Measurements from ENCODE around the gene RPL7L1.
A peak's percentile ranks its signal among the peaks of the same experiment; 100 is the strongest.

The RPL7L1 gene

DNA sequence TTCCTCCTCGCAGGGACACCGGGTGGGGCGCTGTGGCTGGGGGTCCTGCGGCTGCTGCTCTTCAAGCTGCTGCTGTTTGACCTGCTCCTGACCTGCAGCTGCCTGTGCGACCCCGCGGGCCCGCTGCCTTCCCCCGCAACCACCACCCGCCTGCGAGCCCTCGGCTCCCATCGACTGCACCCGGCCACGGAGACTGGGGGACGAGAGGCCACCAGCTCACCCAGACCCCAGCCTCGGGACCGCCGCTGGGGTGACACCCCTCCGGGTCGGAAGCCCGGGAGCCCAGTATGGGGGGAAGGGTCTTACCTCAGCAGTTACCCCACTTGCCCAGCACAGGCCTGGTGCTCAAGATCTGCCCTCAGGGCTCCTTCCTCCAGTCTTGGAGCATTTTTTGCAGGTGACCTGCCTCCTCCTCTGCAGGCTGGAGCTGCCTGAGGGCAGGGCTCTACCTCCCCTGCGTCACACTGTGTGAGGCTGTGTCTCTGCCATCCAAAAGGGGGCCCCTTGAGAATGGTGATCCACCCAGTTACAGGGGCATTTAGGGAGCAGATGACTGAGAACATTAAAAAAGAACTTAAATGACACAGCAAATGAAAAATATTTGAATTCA lies 45.9 kb downstream of the RPL7L1 start:
- TF ChIP-seq SIN3A (IDR thresholded peaks at IDR 0.05; ENCODE audit: borderline replicate concordance, insufficient read depth, low read length) (no peak), POLR2AphosphoS5 (IDR thresholded peaks at IDR 0.05; ENCODE audit: low read depth, low read length) (no peak), REST (IDR thresholded peaks at IDR 0.05; ENCODE audit: insufficient read depth in 1 of 2, low read depth in 2 of 2, low read length in 2 of 2) (no peak), TAF1 (IDR thresholded peaks at IDR 0.05; ENCODE audit: borderline replicate concordance, insufficient read depth, low read length) (no peak), FOXP2 (optimal IDR thresholded peaks at IDR 0.05; ENCODE audit: borderline replicate concordance, extremely low read depth, extremely low read length, insufficient read depth) (no peak)

- TF ChIP-seq SIN3A (IDR thresholded peaks at IDR 0.05; ENCODE audit: borderline replicate concordance, insufficient read depth, low read length) = peak; percentile 68; the same call in 1 of the 2 replicates
- no peak; the same call in 1 of the 2 replicates for TF ChIP-seq TAF1 (IDR thresholded peaks at IDR 0.05; ENCODE audit: borderline replicate concordance, insufficient read depth, low read length)
- peak; percentile 74 for TF ChIP-seq POLR2AphosphoS5 (IDR thresholded peaks at IDR 0.05; ENCODE audit: low read depth, low read length)
- peak; percentile 75 for TF ChIP-seq FOXP2 (optimal IDR thresholded peaks at IDR 0.05; ENCODE audit: borderline replicate concordance, extremely low read depth, extremely low read length, insufficient read depth)
- no peak for TF ChIP-seq REST (IDR thresholded peaks at IDR 0.05; ENCODE audit: insufficient read depth in 1 of 2, low read depth in 2 of 2, low read length in 2 of 2)
Measured at GRCh38 chr6:42928986-42929820, 49.8 kb downstream of the RPL7L1 start, which contains the start of gene CNPY3. Gene CNPY3, plus strand, starts transcription at chr6:42929480. Its CDS starts 91 bp downstream, at chr6:42929571.

- TF ChIP-seq TAF1 (IDR thresholded peaks at IDR 0.05; ENCODE audit: borderline replicate concordance, insufficient read depth, low read length) (0 out of 2 replicates have a peak, but pooled peaks have one; percentile 74), FOXP2 (optimal IDR thresholded peaks at IDR 0.05; ENCODE audit: borderline replicate concordance, extremely low read depth, extremely low read length, insufficient read depth) (peak; percentile 8), POLR2AphosphoS5 (IDR thresholded peaks at IDR 0.05; ENCODE audit: low read depth, low read length) (no peak; the same call in 1 of the 2 replicates)
Measured at GRCh38 chr6:42929821-42930360, 50.5 kb downstream of the RPL7L1 start.

DNA sequence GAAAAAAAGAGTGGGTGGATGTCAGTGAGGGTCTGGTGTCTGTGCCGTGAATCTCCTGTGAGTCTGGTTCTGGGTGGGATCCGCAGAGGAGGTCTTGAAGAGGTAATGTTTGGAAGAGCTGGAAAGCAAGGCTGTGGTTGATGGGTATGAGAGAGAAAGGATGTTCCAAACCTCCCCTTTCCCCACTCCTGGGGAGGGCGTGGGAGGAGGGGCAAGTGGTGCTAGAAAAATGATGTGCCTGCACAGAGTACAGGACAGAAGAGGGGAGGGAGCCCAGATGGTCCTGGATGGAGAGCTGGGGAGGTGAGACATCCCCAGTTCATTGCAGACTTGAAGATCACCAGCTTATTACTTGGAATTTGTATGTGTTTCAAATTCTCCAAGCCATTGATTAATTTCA lies 53.0 kb downstream of the RPL7L1 start:
- TF ChIP-seq FOXP2 (optimal IDR thresholded peaks at IDR 0.05; ENCODE audit: borderline replicate concordance, extremely low read depth, extremely low read length, insufficient read depth) (no peak), TAF1 (IDR thresholded peaks at IDR 0.05; ENCODE audit: borderline replicate concordance, insufficient read depth, low read length) (no peak), POLR2AphosphoS5 (IDR thresholded peaks at IDR 0.05; ENCODE audit: low read depth, low read length) (no peak), REST (IDR thresholded peaks at IDR 0.05; ENCODE audit: insufficient read depth in 1 of 2, low read depth in 2 of 2, low read length in 2 of 2) (no peak), SIN3A (IDR thresholded peaks at IDR 0.05; ENCODE audit: borderline replicate concordance, insufficient read depth, low read length) (no peak)

DNA sequence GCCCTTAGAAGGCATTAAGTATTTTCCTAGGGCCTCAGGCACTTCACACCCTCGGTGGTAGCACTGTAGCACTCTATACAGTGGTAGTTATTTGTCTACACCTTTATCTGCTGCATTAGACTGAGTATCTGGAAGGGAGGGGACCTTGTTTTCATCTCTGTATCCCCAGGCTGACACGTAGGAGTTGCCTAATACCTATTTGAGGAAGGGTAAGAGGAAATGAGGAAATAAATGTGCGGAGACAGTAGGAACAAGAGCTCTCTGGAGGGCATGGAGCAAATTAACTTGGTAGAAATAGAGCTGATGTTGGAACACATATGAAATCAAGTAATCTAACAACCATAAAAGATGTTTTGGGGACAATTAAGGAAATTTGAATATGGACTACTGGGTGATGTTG lies 53.8 kb downstream of the RPL7L1 start:
- TF ChIP-seq REST (IDR thresholded peaks at IDR 0.05; ENCODE audit: insufficient read depth in 1 of 2, low read depth in 2 of 2, low read length in 2 of 2) = no peak
- TF ChIP-seq SIN3A (IDR thresholded peaks at IDR 0.05; ENCODE audit: borderline replicate concordance, insufficient read depth, low read length) = no peak
- TF ChIP-seq TAF1 (IDR thresholded peaks at IDR 0.05; ENCODE audit: borderline replicate concordance, insufficient read depth, low read length) = no peak
- TF ChIP-seq POLR2AphosphoS5 (IDR thresholded peaks at IDR 0.05; ENCODE audit: low read depth, low read length) = no peak
- no peak for TF ChIP-seq FOXP2 (optimal IDR thresholded peaks at IDR 0.05; ENCODE audit: borderline replicate concordance, extremely low read depth, extremely low read length, insufficient read depth)

Measured in PFSK-1 (cell line).